ENCODE data around the gene FBXO47. TPM values are rescaled to one million over a fixed set of nuclear protein-coding genes. Genes with fewer than 3 reads are reported as not detected.

Gene FBXO47
- polyA plus RNA-seq, 3 donors: not detected

DNA sequence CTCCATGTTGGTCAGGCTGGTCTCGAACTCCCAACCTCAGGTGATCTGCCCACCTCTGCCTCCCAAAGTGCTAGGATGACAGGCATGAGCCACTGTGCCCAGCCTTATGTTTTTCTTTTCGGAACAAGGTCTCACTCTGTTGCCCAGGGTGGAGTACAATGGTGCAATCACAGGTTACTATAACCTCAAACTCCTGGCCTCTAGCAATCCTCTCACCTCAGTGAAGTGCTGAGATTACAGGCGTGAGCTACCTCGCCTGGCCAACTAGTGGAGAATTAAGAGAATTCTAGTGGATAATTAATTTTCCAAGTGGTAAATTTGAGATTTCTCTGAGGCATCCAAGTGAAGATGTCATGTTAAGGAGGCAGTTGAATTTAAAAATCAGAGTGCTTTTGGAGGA lies 2.9 kb upstream of the FBXO47 start:
- TF ChIP-seq, protein P1, sequence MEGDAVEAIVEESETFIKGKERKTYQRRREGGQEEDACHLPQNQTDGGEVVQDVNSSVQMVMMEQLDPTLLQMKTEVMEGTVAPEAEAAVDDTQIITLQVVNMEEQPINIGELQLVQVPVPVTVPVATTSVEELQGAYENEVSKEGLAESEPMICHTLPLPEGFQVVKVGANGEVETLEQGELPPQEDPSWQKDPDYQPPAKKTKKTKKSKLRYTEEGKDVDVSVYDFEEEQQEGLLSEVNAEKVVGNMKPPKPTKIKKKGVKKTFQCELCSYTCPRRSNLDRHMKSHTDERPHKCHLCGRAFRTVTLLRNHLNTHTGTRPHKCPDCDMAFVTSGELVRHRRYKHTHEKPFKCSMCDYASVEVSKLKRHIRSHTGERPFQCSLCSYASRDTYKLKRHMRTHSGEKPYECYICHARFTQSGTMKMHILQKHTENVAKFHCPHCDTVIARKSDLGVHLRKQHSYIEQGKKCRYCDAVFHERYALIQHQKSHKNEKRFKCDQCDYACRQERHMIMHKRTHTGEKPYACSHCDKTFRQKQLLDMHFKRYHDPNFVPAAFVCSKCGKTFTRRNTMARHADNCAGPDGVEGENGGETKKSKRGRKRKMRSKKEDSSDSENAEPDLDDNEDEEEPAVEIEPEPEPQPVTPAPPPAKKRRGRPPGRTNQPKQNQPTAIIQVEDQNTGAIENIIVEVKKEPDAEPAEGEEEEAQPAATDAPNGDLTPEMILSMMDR (IDR thresholded peaks at IDR 0.05): no peak
- DNase-seq: no peak
- Histone ChIP-seq H3K79me2 (ENCODE audit: insufficient read depth, low read length) (no peaks in the 10 kb centered on the region), H3K4me3 (replicated peaks in 1 of 3; ENCODE audit: low read depth in 2 of 3, low read length in 3 of 3) (no peak overlapping the region), H3K9me3 (replicated peaks in 1 of 2; ENCODE audit: control insufficient read depth in 1 of 2, insufficient read depth in 1 of 2, low read length in 2 of 2) (no peaks in the 10 kb centered on the region), H2AFZ (ENCODE audit: insufficient read depth, low read depth, low read length, poor library complexity, severe bottlenecking) (no peak overlapping the region), H3K27ac (ENCODE audit: low read depth in 1 of 2, low read length in 2 of 2) (no peak overlapping the region), H3K4me1 (ENCODE audit: control insufficient read depth in 1 of 2, insufficient read depth in 2 of 2, low read length in 2 of 2) (peaks cover 10 to 12% of the 10 kb centered on the region in 2 donors), H3K27me3 (ENCODE audit: control insufficient read depth in 2 of 2, insufficient read depth in 2 of 2, low read length in 2 of 2) (no peaks in the 10 kb centered on the region), H3K36me3 (replicated peaks in 1 of 2; ENCODE audit: control insufficient read depth in 1 of 2, insufficient read depth in 2 of 2, low read length in 2 of 2) (no peaks in the 10 kb centered on the region), H4K20me1 (ENCODE audit: insufficient read depth, low read length) (no peaks in the 10 kb centered on the region), H3K4me2 (replicated peaks; ENCODE audit: extremely low read depth, low read length, poor library complexity, severe bottlenecking) (no peak overlapping the region), H3K9ac (ENCODE audit: insufficient read depth, low read length, poor library complexity, severe bottlenecking) (no peak overlapping the region)
- WGBS (ENCODE audit: insufficient coverage): 100% methylated on average over 3 of the region's 4 CpGs
- peaks cover 9% of the 10 kb centered on the region for H3K4me1 Mint-ChIP-seq
- H3K4me3 Mint-ChIP-seq: no peak overlapping the region
- H3K9me3 Mint-ChIP-seq: peaks cover 0 to 4% (median 0%) of the 10 kb centered on the region in 7 donors
- no peaks in the 10 kb centered on the region for H3K27me3 Mint-ChIP-seq (ENCODE audit: low read depth in 3 of 3)
- H3K36me3 Mint-ChIP-seq: no peaks in the 10 kb centered on the region
- H3K27ac Mint-ChIP-seq: no peak overlapping the region
- intact Hi-C loops (cut with micrococcal nuclease): no loop called here

DNA sequence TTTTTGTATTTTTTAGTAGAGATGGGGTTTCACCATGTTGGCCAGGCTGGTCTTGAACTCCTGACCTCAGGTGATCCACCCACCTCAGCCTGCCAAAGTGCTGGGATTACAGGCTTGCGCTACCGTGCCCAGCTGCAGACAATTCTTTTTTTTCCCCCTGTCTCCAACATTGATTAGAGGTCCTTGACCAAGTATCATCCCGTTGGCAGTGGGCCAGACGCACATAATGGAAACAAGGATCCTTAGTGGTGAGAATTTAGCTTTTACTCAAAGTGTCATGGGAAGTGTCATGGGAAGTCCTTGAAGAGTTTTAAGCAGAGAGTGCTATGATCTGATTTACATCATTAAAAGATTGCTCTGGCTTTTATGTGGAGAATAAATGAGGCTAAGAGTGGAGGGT lies 2.1 kb upstream of the FBXO47 start:
- Histone ChIP-seq H3K4me1 (ENCODE audit: control insufficient read depth in 1 of 2, insufficient read depth in 2 of 2, low read length in 2 of 2) (peaks cover 9 to 12% of the 10 kb centered on the region in 2 donors), H3K9ac (ENCODE audit: insufficient read depth, low read length, poor library complexity, severe bottlenecking) (no peak overlapping the region), H3K4me2 (replicated peaks; ENCODE audit: extremely low read depth, low read length, poor library complexity, severe bottlenecking) (no peak overlapping the region), H3K36me3 (replicated peaks in 1 of 2; ENCODE audit: control insufficient read depth in 1 of 2, insufficient read depth in 2 of 2, low read length in 2 of 2) (no peaks in the 10 kb centered on the region), H3K4me3 (replicated peaks in 1 of 3; ENCODE audit: low read depth in 2 of 3, low read length in 3 of 3) (no peak overlapping the region), H3K79me2 (ENCODE audit: insufficient read depth, low read length) (no peaks in the 10 kb centered on the region), H4K20me1 (ENCODE audit: insufficient read depth, low read length) (no peaks in the 10 kb centered on the region), H3K9me3 (replicated peaks in 1 of 2; ENCODE audit: control insufficient read depth in 1 of 2, insufficient read depth in 1 of 2, low read length in 2 of 2) (no peaks in the 10 kb centered on the region), H3K27ac (ENCODE audit: low read depth in 1 of 2, low read length in 2 of 2) (no peak overlapping the region), H3K27me3 (ENCODE audit: control insufficient read depth in 2 of 2, insufficient read depth in 2 of 2, low read length in 2 of 2) (no peaks in the 10 kb centered on the region), H2AFZ (ENCODE audit: insufficient read depth, low read depth, low read length, poor library complexity, severe bottlenecking) (no peak overlapping the region)
- peaks cover 9% of the 10 kb centered on the region for H3K4me1 Mint-ChIP-seq
- intact Hi-C loops (cut with micrococcal nuclease): loop anchor here in 1 of 2 donors (5.0 kb wide), 1 partner anchor 183 kb away; the partner anchor contains the start of gene PLXDC1
- TF ChIP-seq, protein P1 (IDR thresholded peaks at IDR 0.05): no peak
- peaks cover 0 to 4% (median 0%) of the 10 kb centered on the region in 7 donors for H3K9me3 Mint-ChIP-seq
- H3K27ac Mint-ChIP-seq: no peak overlapping the region
- no peak overlapping the region for H3K4me3 Mint-ChIP-seq
- no peaks in the 10 kb centered on the region for H3K36me3 Mint-ChIP-seq
- WGBS (ENCODE audit: insufficient coverage): 100% methylated on average over 2 of the region's 4 CpGs
- no peak for DNase-seq
- H3K27me3 Mint-ChIP-seq (ENCODE audit: low read depth in 3 of 3): no peaks in the 10 kb centered on the region

Measured in CD14-positive monocyte (primary cell).